Measurements from ENCODE around the gene ARMH4.

DNA sequence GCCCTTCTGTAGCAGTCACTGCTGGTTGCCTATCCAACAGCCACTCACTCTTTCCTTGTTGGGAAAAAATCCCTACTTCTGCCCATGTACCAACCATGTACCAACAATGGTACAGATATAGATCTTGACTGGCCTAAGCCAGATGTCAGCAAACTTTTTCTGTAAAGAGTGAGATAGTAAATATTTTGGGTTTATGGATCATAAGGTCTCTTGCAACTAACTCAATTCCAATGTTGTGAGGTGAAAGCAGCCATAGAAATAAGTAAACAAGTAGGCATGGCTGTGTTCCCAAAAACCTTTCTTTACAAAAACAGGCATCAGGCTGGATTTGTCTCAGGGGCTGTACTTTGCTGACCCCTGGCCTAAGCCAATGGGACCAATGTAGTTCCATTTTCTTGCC, 73.5 kb downstream of the ARMH4 start:
- TF ChIP-seq, protein P1, sequence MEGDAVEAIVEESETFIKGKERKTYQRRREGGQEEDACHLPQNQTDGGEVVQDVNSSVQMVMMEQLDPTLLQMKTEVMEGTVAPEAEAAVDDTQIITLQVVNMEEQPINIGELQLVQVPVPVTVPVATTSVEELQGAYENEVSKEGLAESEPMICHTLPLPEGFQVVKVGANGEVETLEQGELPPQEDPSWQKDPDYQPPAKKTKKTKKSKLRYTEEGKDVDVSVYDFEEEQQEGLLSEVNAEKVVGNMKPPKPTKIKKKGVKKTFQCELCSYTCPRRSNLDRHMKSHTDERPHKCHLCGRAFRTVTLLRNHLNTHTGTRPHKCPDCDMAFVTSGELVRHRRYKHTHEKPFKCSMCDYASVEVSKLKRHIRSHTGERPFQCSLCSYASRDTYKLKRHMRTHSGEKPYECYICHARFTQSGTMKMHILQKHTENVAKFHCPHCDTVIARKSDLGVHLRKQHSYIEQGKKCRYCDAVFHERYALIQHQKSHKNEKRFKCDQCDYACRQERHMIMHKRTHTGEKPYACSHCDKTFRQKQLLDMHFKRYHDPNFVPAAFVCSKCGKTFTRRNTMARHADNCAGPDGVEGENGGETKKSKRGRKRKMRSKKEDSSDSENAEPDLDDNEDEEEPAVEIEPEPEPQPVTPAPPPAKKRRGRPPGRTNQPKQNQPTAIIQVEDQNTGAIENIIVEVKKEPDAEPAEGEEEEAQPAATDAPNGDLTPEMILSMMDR (IDR thresholded peaks at IDR 0.05 in 8 of 11, conservative IDR thresholded peaks at IDR 0.05 in 3 of 11) = no peak
- no peak for TF ChIP-seq POLR2A (IDR thresholded peaks at IDR 0.05)
- no peak for TF ChIP-seq POLR2AphosphoS5 (IDR thresholded peaks at IDR 0.05)

Data from spleen (tissue), 7 donors.